Stimulated activated CD4-positive, alpha-beta T cell treated with anti-CD3 and anti-CD28 coated beads, TNF-alpha, amount 100 ng/mL, for 4 hours (primary cell): ENCODE data around the gene LIPC.

Source experiments
- DNase-seq, 3 experiments: peaks; one replicate each; pipeline ENCODE4 v3.0.0-alpha.2; 2020; ENCODE audit warnings: low read depth in 3 of 3

Gene LIPC

GRCh38 chr15:58406811-58407210, 25.0 kb upstream of the LIPC start:
- no peak for DNase-seq

GRCh38 chr15:58407236-58407775, 24.5 kb upstream of the LIPC start:
- no peak for DNase-seq

- DNase-seq = no peak
Observed at GRCh38 chr15:58407778-58408177, 24.0 kb upstream of the LIPC start.

- DNase-seq = no peak
Observed at GRCh38 chr15:58409861-58410260, 21.9 kb upstream of the LIPC start.

DNA sequence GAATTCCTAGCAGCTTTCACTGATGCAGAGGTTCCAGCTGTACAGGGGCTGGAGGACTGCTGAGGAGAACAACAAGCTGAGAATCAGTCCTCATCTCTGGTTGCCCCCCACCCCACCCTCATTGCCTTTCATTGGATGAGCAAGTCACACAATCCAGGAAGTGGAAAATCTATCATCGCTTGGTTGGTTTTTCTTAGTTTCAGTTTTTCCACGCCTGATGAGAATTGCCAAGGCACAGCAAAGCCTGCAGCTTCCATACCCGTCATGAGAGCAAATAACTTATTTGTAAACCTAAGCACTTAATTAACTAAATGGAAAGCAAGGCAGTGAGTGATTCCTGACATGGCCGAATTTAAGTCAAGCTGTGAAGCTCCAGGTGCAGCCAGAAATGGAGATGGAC, 21.4 kb upstream of the LIPC start:
- peak in 2 of 3 experiments; percentile 5 to 9 for DNase-seq

DNA sequence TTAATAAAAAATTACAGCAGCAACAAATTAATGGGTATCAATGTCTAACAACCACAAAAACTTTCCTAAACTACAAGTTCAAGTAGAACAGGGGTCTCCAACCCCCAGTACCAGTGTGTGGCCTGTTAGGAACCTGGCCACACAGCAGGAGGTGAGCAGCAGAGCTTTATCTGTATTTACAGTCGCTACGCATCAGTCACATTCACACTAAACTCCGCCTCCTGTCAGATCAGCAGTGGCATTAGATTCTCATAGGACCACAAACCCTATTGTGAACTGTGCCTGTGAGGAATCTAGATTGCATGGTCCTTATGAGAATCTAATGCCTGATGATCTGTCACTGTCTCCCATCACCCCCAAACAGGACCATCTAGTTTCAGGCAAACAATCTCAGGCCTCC, 18.5 kb upstream of the LIPC start:
- no peak for DNase-seq

- DNase-seq = no peak
Observed at GRCh38 chr15:58415636-58416035, 16.2 kb upstream of the LIPC start.

- no peak for DNase-seq
Observed at GRCh38 chr15:58416963-58417362, 14.8 kb upstream of the LIPC start.

DNA sequence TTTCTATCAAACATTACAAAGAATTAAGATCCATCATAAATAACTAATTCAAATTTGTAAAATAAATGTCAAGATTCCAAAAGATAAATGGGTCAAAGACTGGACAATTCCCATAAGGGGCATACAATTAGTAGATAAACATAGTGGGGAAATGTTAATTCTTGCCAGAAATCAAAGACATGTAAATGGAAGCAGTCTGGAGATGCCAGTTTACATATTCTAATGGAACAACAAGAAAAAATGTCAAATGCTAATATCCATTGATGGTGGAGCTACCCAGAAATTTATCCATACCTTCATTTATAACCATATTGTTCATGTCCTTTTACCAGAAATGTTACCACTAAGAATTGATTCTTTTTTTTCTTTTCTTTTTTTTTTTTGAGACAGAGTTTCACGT, 13.7 kb upstream of the LIPC start:
- no peak for DNase-seq

- no peak for DNase-seq
Observed at GRCh38 chr15:58419803-58420524, 11.8 kb upstream of the LIPC start.

DNA sequence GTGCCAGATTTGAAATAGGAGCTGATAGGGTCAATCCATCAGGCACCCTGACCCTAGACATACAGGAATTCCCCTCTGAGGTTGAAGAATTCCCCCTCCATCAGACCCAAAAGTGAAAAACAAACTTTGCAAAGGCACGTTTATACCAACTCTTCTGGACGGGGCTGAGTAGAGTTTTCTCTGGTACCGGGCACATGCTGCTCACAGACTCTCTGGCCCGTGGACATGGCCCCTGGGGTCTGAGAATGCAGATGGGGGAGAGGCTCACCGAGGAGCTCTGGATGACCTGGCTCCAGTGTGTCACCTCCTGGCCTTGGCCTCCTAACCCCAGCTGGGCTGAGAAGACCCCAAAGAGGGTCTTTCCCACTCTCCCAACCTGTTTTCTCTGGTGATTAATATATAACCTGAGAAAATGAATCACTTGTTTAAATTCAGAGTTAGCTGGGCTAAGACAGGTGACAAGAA, 11.2 kb upstream of the LIPC start:
- no peak for DNase-seq

DNA sequence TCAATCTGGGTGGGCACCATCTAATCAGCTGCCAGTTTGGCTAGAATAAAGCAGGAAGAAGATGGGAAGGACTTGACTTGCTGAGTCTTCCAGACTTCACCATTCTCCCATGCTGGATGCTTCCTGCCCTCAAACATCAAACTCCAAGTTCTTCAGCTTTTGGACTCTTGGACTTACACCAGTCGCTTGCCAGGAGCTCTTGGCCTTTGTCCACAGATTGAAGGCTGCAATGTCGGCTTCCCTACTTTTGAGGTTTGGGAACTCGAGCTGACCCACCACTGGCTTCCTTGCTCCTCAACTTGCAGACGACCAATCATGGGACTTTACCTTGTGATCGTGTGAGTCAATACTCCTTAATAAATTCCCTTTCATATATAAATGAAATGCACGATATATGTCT, 8.6 kb upstream of the LIPC start:
- DNase-seq = no peak

DNA sequence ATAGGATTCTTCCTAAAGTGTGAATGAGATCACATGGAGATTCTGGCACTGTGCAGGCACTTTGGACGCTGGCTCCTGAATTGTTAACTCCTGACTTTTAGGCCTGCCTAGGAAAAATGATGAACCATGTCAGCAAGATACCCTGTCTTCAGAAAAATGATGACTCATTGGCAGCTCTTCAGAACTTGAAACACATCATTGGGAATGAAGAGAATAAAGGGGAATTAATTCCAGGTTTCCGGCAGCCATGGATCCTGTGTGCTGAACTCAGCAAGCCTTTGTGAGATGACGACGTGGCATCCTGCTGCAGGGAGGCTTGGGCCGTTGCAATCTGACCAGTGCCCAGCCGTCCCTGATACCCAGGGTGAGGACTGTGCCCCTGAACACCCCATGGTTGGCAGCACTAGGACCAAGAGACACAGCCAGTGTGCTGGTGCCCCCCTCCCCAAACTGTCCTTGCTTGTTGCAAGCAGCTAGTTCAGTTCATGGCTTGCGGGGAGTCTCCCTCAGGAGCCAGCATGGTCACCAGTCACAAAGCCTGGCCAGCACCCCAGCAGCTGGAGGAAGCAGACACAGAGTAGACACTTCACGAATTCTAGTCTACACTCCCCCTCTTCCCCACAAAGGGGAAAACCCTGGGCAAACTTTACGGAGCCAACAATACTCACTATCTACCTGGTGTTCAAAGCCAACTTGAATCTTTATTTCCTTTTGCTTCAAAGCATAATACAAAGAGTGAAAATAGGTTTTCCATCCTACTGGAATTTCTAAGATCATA, 7.8 kb upstream of the LIPC start:
- no peak for DNase-seq

DNA sequence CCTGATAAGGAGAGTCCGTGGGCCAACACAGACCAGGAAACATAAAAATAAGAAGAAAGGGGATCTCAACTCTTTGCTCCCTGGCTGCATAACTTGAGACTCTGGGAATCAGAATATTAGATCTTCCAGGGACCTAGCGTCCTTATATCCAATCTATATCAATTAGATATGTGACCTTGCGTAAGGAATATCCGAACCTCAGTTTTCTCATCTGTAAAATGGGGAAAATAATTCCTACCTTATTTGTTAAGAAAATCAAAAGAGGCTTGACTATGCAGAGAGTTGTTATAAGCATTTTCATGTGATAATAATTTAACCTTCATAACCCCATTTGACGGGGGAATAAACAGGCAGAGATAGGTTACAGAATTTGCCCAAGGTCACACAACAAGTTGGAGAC, 7.1 kb upstream of the LIPC start:
- no peak for DNase-seq

GRCh38 chr15:58425185-58425584, 6.6 kb upstream of the LIPC start:
- DNase-seq = no peak

DNA sequence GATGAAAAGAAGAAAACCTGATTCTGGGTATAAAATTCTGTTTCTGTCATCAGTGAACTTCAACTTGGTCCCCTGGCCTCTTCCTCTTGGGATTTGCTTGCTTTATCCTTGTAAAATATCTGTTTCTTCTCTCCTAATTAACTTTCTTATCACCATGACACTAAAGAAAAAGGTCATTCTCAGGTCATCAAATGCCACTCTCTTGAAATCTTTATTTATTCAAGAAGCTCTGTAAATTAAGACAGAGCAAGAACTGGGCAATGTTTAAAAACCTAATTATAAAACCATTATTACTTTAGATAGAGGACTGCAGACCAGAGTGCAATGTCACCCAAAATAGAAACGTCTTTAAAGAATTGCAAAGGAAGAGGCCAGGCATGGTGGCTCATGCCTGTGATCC, 6.0 kb upstream of the LIPC start:
- no peak for DNase-seq

DNA sequence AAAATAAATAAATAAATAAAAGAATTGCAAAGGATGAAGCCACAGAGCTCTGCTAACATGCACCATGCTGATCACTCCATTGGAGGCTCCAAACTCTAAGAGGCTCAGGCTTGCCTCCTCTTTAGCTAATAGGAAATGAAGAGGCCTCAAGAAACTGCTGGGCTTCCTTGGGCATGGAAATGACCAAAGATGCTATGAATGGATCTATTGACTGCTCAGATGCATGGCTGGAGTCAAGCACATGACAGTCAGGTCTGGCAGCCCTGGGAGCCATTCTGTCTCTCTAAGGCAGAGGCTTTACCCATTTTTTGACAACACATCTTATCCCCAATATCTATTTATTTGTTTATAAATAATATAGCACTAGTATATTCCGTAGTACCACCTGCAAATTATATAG, 5.3 kb upstream of the LIPC start:
- DNase-seq = no peak

DNA sequence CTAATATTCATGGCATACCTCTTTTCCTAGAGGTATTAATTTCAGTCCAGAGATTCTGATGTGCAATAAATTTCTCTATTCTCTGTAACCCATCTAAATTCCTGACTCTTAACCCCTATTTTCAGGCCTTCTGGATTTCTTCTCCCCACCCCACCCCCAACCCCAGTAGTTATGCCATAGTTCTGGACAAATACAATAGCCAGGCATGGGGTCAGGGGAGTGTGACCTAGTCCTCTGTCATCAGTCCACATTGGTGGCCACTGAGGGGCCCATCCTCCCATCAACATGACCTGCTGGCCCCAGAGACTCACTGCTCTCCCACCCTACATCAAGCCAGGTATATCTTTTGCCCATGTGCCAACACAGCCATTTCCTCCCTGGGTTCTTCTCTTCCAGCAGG, 3.8 kb upstream of the LIPC start:
- no peak for DNase-seq

- DNase-seq = no peak
Observed at GRCh38 chr15:58430224-58430787, 1.5 kb upstream of the LIPC start.

DNA sequence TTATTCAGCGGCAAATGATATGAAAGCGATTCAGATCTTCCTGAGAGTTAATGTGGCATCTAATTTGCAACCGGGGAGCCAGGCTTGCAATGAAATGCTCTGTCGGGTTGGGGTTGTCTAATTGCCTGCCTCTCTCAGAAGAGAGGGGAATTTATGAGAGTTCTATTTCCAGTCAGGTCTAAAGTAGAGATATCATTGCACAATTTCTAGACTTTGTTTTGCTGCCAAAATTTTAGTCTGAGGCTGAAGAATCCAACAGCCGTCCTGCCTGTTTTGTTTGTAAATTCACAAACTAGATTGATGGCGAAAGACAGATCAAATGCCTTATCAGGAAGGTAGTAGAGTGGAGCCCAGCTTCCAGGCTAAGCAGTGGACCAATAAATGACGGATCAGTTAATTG, 610 bp downstream of the LIPC start:
- no peak for DNase-seq

DNA sequence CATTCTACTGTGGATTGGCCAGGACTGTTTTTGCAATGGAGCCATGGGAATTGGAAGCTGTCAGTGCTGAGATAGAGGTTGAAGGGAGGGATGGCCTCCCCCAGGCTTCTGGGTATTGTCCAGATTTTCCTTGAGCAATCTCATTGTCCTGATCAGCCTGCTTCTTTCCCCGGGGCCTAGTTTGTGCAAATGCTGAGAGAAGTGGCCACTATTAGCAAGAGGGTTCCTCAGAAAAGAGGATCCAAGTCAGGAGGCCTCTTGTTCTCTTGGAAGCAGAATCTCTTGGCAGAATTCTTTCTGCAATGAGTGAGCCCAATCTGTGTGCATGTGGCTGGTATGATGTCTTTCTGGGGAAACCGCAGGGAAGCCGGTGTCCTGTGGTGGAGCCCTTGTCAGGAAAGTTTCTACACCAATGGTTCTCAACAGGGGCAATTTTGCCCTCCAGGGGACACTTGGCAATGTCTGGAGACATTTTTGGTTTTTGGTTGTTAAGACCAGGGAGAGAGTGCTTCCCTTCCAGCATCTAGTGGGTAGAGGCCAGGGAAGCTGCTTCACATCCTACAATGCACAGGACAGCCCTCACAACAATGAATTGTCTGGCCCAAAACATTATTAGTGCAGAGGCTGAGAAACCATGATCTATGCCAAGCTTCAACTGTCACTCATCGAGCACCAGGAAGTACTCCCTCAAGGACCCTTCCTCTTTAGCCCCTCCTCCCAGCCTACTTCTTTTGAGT, 2.0 kb downstream of the LIPC start:
- no peak for DNase-seq

DNA sequence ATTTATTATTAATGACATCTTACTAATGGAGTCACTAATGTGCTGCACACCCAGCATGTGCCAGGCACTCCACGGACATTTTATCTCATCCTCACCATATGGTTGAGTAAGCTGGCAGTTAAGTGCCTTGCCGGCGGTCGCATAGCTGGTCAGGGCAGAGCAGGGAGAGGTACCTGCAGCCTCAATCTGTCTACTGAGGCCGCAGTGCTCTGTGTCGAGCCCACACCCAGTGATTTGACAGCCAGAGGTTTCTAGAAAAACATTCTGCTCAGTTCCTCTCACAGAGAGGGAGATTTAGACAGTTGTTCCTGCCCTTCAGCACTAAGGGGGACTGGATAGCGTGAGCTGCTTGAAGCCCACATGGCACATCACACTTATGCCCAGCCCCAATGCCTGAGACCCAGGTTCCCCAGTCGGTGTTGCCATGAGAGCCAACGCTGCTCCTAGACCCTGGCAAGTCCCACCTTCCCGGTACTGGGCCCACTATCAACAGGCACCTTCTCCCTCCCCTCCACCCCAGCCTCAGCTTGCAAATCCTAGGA, 2.6 kb downstream of the LIPC start:
- no peak for DNase-seq
